AG04449 (cell line): ENCODE measurements around the gene LANCL2.

Experiments used
- CTCF ChIA-PET: fragments of 350-600 bp; formaldehyde crosslinking; extraction: SDS; loops from one replicate; lab custom pipeline; 2021; ENCODE audit warnings: antibody characterized with exemption; lab: Yijun Ruan, JAX
- POLR2A ChIA-PET: fragments of 400-600, 350-600 bp; formaldehyde crosslinking; extraction: SDS; loops from one replicate; lab custom pipeline; 2020; ENCODE audit warnings: antibody characterized with exemption, inconsistent platforms; lab: Yijun Ruan, JAX
- DNase-seq: peaks from one replicate; pipeline ENCODE4 v3.0.0-alpha.2; 2010; ENCODE audit warnings: low read depth, low spot score
- H3K4me3 ChIP-seq: 2 replicates; pipeline ENCODE4 v1.5.1; 2011; ENCODE audit warnings: low read depth, mild to moderate bottlenecking, control low read depth, low read length
- CTCF ChIP-seq: IDR thresholded peaks from one replicate; pipeline ENCODE4 v1.5.1; 2011; ENCODE audit warnings: mild to moderate bottlenecking, moderate library complexity, low read length, control low read depth, inconsistent platforms; ENCODE audit not compliant: insufficient read depth; ENCODE audit errors: missing control alignments

LANCL2 gene

GRCh38 chr7:55481155-55481554, 116.0 kb downstream of the LANCL2 start:
- CTCF ChIA-PET: interaction anchor here (0.6 kb wide), 1 partner anchor 66 kb away, joined by 3 read pairs; no protein-coding TSS in a partner anchor
- POLR2A ChIA-PET: no interaction called here

DNA sequence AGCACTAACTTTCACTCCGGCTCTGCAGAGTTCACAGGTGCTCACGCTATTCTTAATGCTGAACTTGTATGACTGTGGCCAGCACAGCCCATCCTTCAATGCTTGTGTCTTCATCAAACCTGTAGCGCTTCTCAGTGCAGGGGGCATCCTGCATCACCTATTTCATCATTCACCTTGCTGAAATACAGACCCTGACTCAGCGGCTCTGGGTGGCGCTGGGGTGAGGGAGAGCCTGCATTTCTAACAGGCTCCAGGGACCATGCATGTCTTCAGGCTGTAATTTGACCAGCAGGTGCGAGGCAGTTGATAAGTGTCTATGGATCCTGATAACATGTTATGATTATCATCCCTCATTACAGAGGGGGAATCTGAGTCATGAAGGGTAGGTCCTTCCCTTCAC, 117.9 kb downstream of the LANCL2 start:
- POLR2A ChIA-PET: no interaction called here
- TF ChIP-seq CTCF: no peak
- DNase-seq: no peak
- no peak overlapping the region for H3K4me3 ChIP-seq
- CTCF ChIA-PET: no interaction called here

More at GRCh38 chr7:55481155-55481554, 116.0 kb downstream of the LANCL2 start:
- DNase-seq: no peak
- no peak overlapping the region for H3K4me3 ChIP-seq
- TF ChIP-seq CTCF: no peak
